MCF 10A (cell line): ENCODE results near the gene BANF1. TPM values are rescaled to one million over a fixed set of nuclear protein-coding genes. Genes with fewer than 3 reads are reported as not detected.

Experiments
- BruUV-seq: library from RNA; stranded (reverse); fragments of 400-500 nt; replicated peaks from 2 replicates; lab custom pipeline; 2021; lab: Mats Ljungman, UMichigan
- CTCF ChIA-PET: fragments of 300-600 bp; sonication (Branson Sonifier 250); formaldehyde crosslinking; extraction: SDS; loops from one replicate; lab custom pipeline; 2021; ENCODE audit warnings: antibody characterized with exemption, inconsistent platforms; lab: Yijun Ruan, JAX
- POLR2A ChIA-PET: fragments of 300-600, 350-650 bp; sonication (Branson Sonifier 250); formaldehyde crosslinking; extraction: SDS; loops from one replicate; lab custom pipeline; 2020; ENCODE audit warnings: antibody characterized with exemption, inconsistent platforms; lab: Yijun Ruan, JAX
- DNase-seq: peaks from one replicate; pipeline ENCODE4 v3.0.0-alpha.2; 2018; ENCODE audit not compliant: unreplicated experiment
- H3K27ac Mint-ChIP-seq: one replicate; pipeline ENCODE4 v1.8.0; 2022; ENCODE audit warnings: mild to moderate bottlenecking, low read depth, mixed read lengths; ENCODE audit not compliant: unreplicated experiment
- H3K27me3 Mint-ChIP-seq: one replicate; pipeline ENCODE4 v1.8.0; 2022; ENCODE audit warnings: mixed read lengths; ENCODE audit not compliant: insufficient read depth, unreplicated experiment
- H3K36me3 Mint-ChIP-seq: one replicate; pipeline ENCODE4 v1.8.0; 2022; ENCODE audit warnings: mild to moderate bottlenecking, moderate library complexity, mixed read lengths; ENCODE audit not compliant: insufficient read depth, unreplicated experiment
- H3K4me1 Mint-ChIP-seq: one replicate; pipeline ENCODE4 v1.8.0; 2022; ENCODE audit warnings: mixed read lengths; ENCODE audit not compliant: insufficient read depth, unreplicated experiment
- H3K4me3 Mint-ChIP-seq: one replicate; pipeline ENCODE4 v1.8.0; 2022; ENCODE audit warnings: mild to moderate bottlenecking, moderate library complexity, mixed read lengths; ENCODE audit not compliant: unreplicated experiment
- H3K9me3 Mint-ChIP-seq: one replicate; pipeline ENCODE4 v1.8.0; 2022; ENCODE audit warnings: mixed read lengths; ENCODE audit not compliant: unreplicated experiment
- CTCF ChIP-seq: fragments of 200-600 bp; IDR thresholded peaks from one replicate; pipeline ENCODE4 v1.8.0; 2022; ENCODE audit warnings: antibody characterized with exemption, mild to moderate bottlenecking; ENCODE audit not compliant: unreplicated experiment
- intact Hi-C: fragments of 100-400 bp; cut with micrococcal nuclease; formaldehyde crosslinking; loops from 2 replicates; pipeline ENCODE4 v1.14.1; 2022
- total RNA-seq: library from RNA; stranded (reverse); gene quantifications from 2 replicates; pipeline ENCODE4 v1.2.3, GENCODE V29; 2022

Gene BANF1
- total RNA-seq, 1 experiment from 2014 or later: 198 TPM

- BruUV-seq: no TSS peak
- intact Hi-C loops: no loop called here
- Mint-ChIP-seq H3K27ac (no peak overlapping the region), H3K27me3 (no peaks in the 10 kb centered on the region), H3K4me3 (no peak overlapping the region), H3K9me3 (no peaks in the 10 kb centered on the region), H3K4me1 (peaks cover 8% of the 10 kb centered on the region), H3K36me3 (peaks cover 55% of the 10 kb centered on the region)
- CTCF ChIA-PET: interaction anchor here (0.9 to 3.5 kb wide), 2 partner anchors 21 to 92 kb away, joined by 3 to 20 read pairs; no protein-coding TSS in a partner anchor
- no peak for TF ChIP-seq CTCF
- no peak for DNase-seq
- POLR2A ChIA-PET: interaction anchor here (0.7 kb wide), 2 partner anchors 21 to 314 kb away, joined by 3 to 4 read pairs; no protein-coding TSS in a partner anchor
These were observed 25.8 kb upstream of the BANF1 start for GRCh38 chr11:65976216-65977176.

GRCh38 chr11:65977621-65978390 is 24.5 kb upstream of the BANF1 start:
- Mint-ChIP-seq H3K27me3 (no peaks in the 10 kb centered on the region), H3K27ac (no peak overlapping the region), H3K4me1 (peaks cover 8% of the 10 kb centered on the region), H3K4me3 (no peak overlapping the region), H3K9me3 (no peaks in the 10 kb centered on the region), H3K36me3 (peaks cover 42% of the 10 kb centered on the region)
- POLR2A ChIA-PET: no interaction called here
- no peak for TF ChIP-seq CTCF
- BruUV-seq: no TSS peak
- no peak for DNase-seq
- intact Hi-C loops: no loop called here
- CTCF ChIA-PET: interaction anchor here (1.7 kb wide), 1 partner anchor 10 kb away, joined by 5 read pairs; no protein-coding TSS in a partner anchor

GRCh38 chr11:65978391-65979238 is 23.7 kb upstream of the BANF1 start:
- peaks cover 34% of the 10 kb centered on the region for H3K36me3 Mint-ChIP-seq
- ChIA-PET CTCF (interaction anchor here (0.6 to 1.7 kb wide), 2 partner anchors 10 to 273 kb away, joined by 3 to 5 read pairs; no protein-coding TSS in a partner anchor), POLR2A (no interaction called here)
- TF ChIP-seq CTCF: no peak
- peaks cover under 1% of the 10 kb centered on the region for H3K4me1 Mint-ChIP-seq
- no peaks in the 10 kb centered on the region for H3K9me3 Mint-ChIP-seq
- H3K4me3 Mint-ChIP-seq: no peak overlapping the region
- DNase-seq: no peak
- no peaks in the 10 kb centered on the region for H3K27me3 Mint-ChIP-seq
- intact Hi-C loops: no loop called here
- H3K27ac Mint-ChIP-seq: no peak overlapping the region
- no TSS peak for BruUV-seq
